ENCODE data around the gene RAPGEF2. TPM values are rescaled to one million over a fixed set of nuclear protein-coding genes. Genes with fewer than 3 reads are reported as not detected.

The RAPGEF2 gene
- total and polyA plus RNA-seq, 7 experiments from 2014 or later = 0.72 to 35.2 (median 20.7) TPM

DNA sequence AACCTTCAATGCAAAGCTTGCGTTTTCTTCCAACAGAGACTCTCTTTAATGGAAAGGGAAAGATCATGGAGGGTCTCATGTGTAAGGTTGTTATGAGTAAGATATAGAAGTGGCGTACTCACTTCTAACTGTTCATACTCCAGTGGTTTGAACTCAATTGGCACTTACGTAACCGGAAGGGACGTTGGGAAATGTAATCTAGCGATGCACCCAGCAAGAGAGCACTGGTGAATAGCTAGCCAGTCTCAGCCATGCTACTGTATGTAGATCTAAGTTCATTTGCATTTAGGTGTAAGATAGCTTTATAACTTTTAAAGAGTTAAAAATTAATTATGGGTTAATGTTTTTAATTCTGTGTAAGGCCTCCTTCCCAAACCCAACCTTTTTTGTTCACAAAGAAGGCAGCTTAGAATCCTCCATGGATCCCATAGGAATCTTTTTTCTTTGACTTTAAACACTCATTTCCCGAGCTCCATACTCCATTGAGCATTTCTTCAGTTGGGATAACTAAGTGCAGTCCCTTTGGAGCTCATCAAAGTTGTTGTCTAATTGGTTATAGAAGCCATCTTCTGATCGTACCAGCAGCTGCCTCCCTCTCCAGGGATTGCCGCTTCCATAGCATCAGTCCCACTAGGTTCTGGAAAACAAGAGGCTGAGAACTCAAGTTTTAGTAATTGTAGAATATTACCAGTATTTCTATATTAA is 191.1 kb downstream of the RAPGEF2 start:
- intact Hi-C loops (cut with micrococcal nuclease) = no loop called here
- ATAC-seq = no peak
- H3K4me1 Mint-ChIP-seq = peaks cover 0 to 10% (median 0%) of the 10 kb centered on the region in 7 donors
- peaks cover 0 to 7% (median 0%) of the 10 kb centered on the region in 5 donors for H3K36me3 Mint-ChIP-seq
- H3K27me3 Mint-ChIP-seq = no peaks in the 10 kb centered on the region
- no peaks in the 10 kb centered on the region for H3K9me3 ChIP-seq (ENCODE audit: control insufficient read depth in 2 of 3, low read length in 3 of 3)
- no peak overlapping the region for H3K27ac ChIP-seq (ENCODE audit: low read depth, low read length)
- H3K9me3 Mint-ChIP-seq = peaks cover 0 to 3% (median 0%) of the 10 kb centered on the region in 11 donors
- no peaks in the 10 kb centered on the region for H3K4me1 ChIP-seq (ENCODE audit: control insufficient read depth in 2 of 2, insufficient read depth in 2 of 2, low read length in 2 of 2)
- ChIA-PET POLR2A (no interaction called here), CTCF (interaction anchor here (0.7 kb wide), 1 partner anchor 13 kb away, joined by 6 read pairs; no protein-coding TSS in a partner anchor)
- no peak overlapping the region for H3K4me3 ChIP-seq (ENCODE audit: low read length)
- DNase-seq = no peak
- no peaks in the 10 kb centered on the region for H3K27me3 ChIP-seq (ENCODE audit: control insufficient read depth in 2 of 2, insufficient read depth in 2 of 2, low read length in 2 of 2)
- H3K36me3 ChIP-seq (ENCODE audit: control insufficient read depth in 2 of 3, insufficient read depth in 3 of 3, low read length in 3 of 3) = no peaks in the 10 kb centered on the region
- H3K27ac Mint-ChIP-seq = no peak overlapping the region
- no peak overlapping the region for H3K4me3 Mint-ChIP-seq

DNA sequence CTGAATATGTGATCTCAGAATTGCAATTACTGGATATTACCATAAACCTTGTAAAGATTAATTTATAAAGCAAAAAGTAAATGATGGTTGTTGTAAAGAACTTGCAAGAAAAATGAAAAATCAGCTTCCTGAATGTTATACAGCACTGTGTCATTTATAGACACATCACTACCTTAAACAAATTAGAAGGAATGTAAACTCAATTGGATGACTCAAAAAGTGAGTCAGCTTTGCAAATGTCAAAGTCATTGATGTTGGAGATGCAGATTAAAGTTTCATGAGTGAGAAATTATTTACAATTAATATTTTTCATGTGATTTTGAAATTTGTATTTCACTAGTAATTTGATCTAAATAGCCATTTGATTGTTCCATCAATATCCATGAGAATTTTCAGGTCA is 193.2 kb downstream of the RAPGEF2 start:
- Mint-ChIP-seq H3K27me3 (no peaks in the 10 kb centered on the region), H3K36me3 (peaks cover 0 to 7% (median 0%) of the 10 kb centered on the region in 5 donors), H3K27ac (no peak overlapping the region), H3K4me1 (peaks cover 0 to 8% (median 0%) of the 10 kb centered on the region in 7 donors), H3K4me3 (no peak overlapping the region), H3K9me3 (peaks cover 0 to 2% (median 0%) of the 10 kb centered on the region in 11 donors)
- H3K36me3 ChIP-seq (ENCODE audit: control insufficient read depth in 2 of 3, insufficient read depth in 3 of 3, low read length in 3 of 3) = no peaks in the 10 kb centered on the region
- no peak overlapping the region for H3K27ac ChIP-seq (ENCODE audit: low read depth, low read length)
- no peak overlapping the region for H3K4me3 ChIP-seq (ENCODE audit: low read length)
- ChIA-PET CTCF (no interaction called here), POLR2A (no interaction called here)
- no peaks in the 10 kb centered on the region for H3K27me3 ChIP-seq (ENCODE audit: control insufficient read depth in 2 of 2, insufficient read depth in 2 of 2, low read length in 2 of 2)
- no peaks in the 10 kb centered on the region for H3K9me3 ChIP-seq (ENCODE audit: control insufficient read depth in 2 of 3, low read length in 3 of 3)
- no peak for DNase-seq
- no peak for ATAC-seq
- H3K4me1 ChIP-seq (ENCODE audit: control insufficient read depth in 2 of 2, insufficient read depth in 2 of 2, low read length in 2 of 2) = no peaks in the 10 kb centered on the region
- intact Hi-C loops (cut with micrococcal nuclease) = no loop called here

DNA sequence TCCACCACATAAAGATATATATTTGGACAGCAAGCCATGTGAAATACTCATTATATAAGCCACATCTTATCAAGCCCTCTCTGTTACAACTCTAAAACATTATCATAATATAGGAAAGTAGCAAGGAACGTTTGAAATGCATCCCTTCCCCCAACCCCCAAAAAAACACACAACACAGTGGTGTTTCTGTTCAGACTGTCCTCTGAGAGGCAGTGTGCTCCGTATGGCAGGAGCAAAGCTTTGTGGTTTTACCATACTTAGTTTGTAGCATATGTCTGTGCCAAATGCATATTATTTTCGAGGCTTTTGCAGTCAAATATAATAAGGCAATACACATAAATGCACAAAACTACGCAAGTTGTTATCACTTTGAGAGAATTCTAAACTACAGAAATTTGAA is 194.2 kb downstream of the RAPGEF2 start:
- no peaks in the 10 kb centered on the region for H3K27me3 Mint-ChIP-seq
- no peak overlapping the region for H3K4me3 Mint-ChIP-seq
- Histone ChIP-seq H3K4me1 (ENCODE audit: control insufficient read depth in 2 of 2, insufficient read depth in 2 of 2, low read length in 2 of 2) (no peaks in the 10 kb centered on the region), H3K36me3 (ENCODE audit: control insufficient read depth in 2 of 3, insufficient read depth in 3 of 3, low read length in 3 of 3) (no peaks in the 10 kb centered on the region), H3K4me3 (ENCODE audit: low read length) (no peak overlapping the region), H3K9me3 (ENCODE audit: control insufficient read depth in 2 of 3, low read length in 3 of 3) (no peaks in the 10 kb centered on the region), H3K27me3 (ENCODE audit: control insufficient read depth in 2 of 2, insufficient read depth in 2 of 2, low read length in 2 of 2) (no peaks in the 10 kb centered on the region), H3K27ac (ENCODE audit: low read depth, low read length) (no peak overlapping the region)
- peaks cover 0 to 7% (median 0%) of the 10 kb centered on the region in 7 donors for H3K4me1 Mint-ChIP-seq
- H3K27ac Mint-ChIP-seq = no peak overlapping the region
- no peak for DNase-seq
- H3K36me3 Mint-ChIP-seq = peaks cover 0 to 7% (median 0%) of the 10 kb centered on the region in 5 donors
- no peak for ATAC-seq
- ChIA-PET POLR2A (no interaction called here), CTCF (no interaction called here)
- intact Hi-C loops (cut with micrococcal nuclease) = no loop called here
- H3K9me3 Mint-ChIP-seq = peaks cover 0 to 2% (median 0%) of the 10 kb centered on the region in 11 donors

DNA sequence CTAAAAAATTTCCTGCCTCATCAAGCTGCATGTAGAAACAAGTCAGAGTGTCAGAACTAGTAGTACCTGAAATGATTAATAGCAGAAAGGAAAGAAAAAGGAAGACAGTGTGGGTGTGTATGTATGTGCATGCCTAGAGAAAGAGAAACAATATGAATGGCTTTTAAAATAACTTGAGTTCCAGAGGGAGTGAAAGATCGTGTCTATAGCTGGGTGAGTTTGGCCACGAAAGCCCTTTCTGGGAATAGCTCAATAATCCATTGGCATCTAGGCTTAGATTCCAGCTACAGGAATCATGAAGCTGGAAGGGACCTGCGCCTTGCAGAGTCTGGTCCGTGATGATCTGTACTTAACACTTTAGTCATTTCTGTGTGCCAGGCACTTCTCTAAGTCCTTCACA is 195.6 kb downstream of the RAPGEF2 start:
- no peak overlapping the region for H3K4me3 Mint-ChIP-seq
- H3K27me3 ChIP-seq (ENCODE audit: control insufficient read depth in 2 of 2, insufficient read depth in 2 of 2, low read length in 2 of 2) = no peaks in the 10 kb centered on the region
- H3K9me3 Mint-ChIP-seq = peaks cover 0 to 2% (median 0%) of the 10 kb centered on the region in 11 donors
- peaks cover 0 to 7% (median 0%) of the 10 kb centered on the region in 5 donors for H3K36me3 Mint-ChIP-seq
- CTCF ChIA-PET = no interaction called here
- H3K9me3 ChIP-seq (ENCODE audit: control insufficient read depth in 2 of 3, low read length in 3 of 3) = no peaks in the 10 kb centered on the region
- intact Hi-C loops (cut with micrococcal nuclease) = no loop called here
- no peak for ATAC-seq
- no peak overlapping the region for H3K27ac Mint-ChIP-seq
- H3K27me3 Mint-ChIP-seq = no peaks in the 10 kb centered on the region
- no peak for DNase-seq
- peaks cover 0 to 6% (median 0%) of the 10 kb centered on the region in 7 donors for H3K4me1 Mint-ChIP-seq
- no peaks in the 10 kb centered on the region for H3K4me1 ChIP-seq (ENCODE audit: control insufficient read depth in 2 of 2, insufficient read depth in 2 of 2, low read length in 2 of 2)
- no peaks in the 10 kb centered on the region for H3K36me3 ChIP-seq (ENCODE audit: control insufficient read depth in 2 of 3, insufficient read depth in 3 of 3, low read length in 3 of 3)
- H3K4me3 ChIP-seq (ENCODE audit: low read length) = no peak overlapping the region
- no peak overlapping the region for H3K27ac ChIP-seq (ENCODE audit: low read depth, low read length)
- POLR2A ChIA-PET = no interaction called here

DNA sequence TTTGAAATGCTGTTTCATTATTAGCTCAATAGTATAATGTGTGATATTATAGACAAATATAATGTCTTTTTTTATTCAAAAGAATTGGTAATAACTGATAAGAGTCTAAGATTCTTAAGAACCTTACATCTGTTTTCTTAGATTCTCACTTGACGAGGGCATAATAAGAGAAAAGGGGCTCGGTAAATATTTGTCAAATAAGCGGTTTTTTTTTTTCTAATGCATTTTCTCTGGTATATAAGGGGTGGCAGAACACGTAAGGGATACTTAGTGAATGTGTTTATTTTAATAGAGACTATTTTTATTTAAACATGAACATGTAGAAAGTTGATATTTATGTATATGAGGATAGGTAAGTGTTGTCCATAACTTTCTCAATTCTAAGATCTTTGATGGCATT is 200.6 kb downstream of the RAPGEF2 start:
- CTCF ChIA-PET = no interaction called here
- H3K4me3 ChIP-seq (ENCODE audit: low read length) = no peak overlapping the region
- H3K27ac ChIP-seq (ENCODE audit: low read depth, low read length) = no peak overlapping the region
- intact Hi-C loops (cut with micrococcal nuclease) = no loop called here
- H3K27ac Mint-ChIP-seq = no peak overlapping the region
- H3K36me3 Mint-ChIP-seq = peaks cover 13 to 20% (median 18%) of the 10 kb centered on the region in 5 donors
- no peaks in the 10 kb centered on the region for H3K9me3 ChIP-seq (ENCODE audit: control insufficient read depth in 2 of 3, low read length in 3 of 3)
- DNase-seq (no peak), ATAC-seq (no peak)
- H3K4me3 Mint-ChIP-seq = no peak overlapping the region
- H3K4me1 ChIP-seq (ENCODE audit: control insufficient read depth in 2 of 2, insufficient read depth in 2 of 2, low read length in 2 of 2) = no peaks in the 10 kb centered on the region
- POLR2A ChIA-PET = no interaction called here
- H3K9me3 Mint-ChIP-seq = peaks cover 0 to 13% (median 3%) of the 10 kb centered on the region in 11 donors
- no peaks in the 10 kb centered on the region for H3K27me3 ChIP-seq (ENCODE audit: control insufficient read depth in 2 of 2, insufficient read depth in 2 of 2, low read length in 2 of 2)
- H3K27me3 Mint-ChIP-seq = no peaks in the 10 kb centered on the region
- no peaks in the 10 kb centered on the region for H3K36me3 ChIP-seq (ENCODE audit: control insufficient read depth in 2 of 3, insufficient read depth in 3 of 3, low read length in 3 of 3)
- peaks cover 0 to under 1% (median 0%) of the 10 kb centered on the region in 7 donors for H3K4me1 Mint-ChIP-seq

DNA sequence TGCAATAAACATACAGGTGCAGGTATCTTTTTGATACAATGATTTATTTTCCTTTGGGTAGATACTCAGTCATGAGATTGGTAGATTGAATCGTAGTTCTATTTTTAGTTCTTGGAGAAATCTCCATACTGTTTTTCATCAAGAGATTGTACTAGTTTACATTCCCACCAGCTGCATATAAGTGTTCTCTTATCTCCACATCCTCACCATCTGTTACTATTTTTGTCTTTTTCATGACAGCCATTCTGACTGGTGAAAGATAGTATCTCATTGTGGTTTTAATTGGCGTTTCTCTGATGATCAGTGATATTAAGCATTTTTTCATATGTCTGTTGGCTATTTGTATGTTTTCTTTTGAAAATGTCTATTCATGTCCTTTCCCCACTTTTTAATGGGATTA is 202.2 kb downstream of the RAPGEF2 start:
- no peaks in the 10 kb centered on the region for H3K36me3 ChIP-seq (ENCODE audit: control insufficient read depth in 2 of 3, insufficient read depth in 3 of 3, low read length in 3 of 3)
- H3K27ac ChIP-seq (ENCODE audit: low read depth, low read length) = no peak overlapping the region
- intact Hi-C loops (cut with micrococcal nuclease) = no loop called here
- H3K4me1 ChIP-seq (ENCODE audit: control insufficient read depth in 2 of 2, insufficient read depth in 2 of 2, low read length in 2 of 2) = no peaks in the 10 kb centered on the region
- peaks cover 0 to 13% (median 3%) of the 10 kb centered on the region in 11 donors for H3K9me3 Mint-ChIP-seq
- CTCF ChIA-PET = no interaction called here
- H3K4me3 ChIP-seq (ENCODE audit: low read length) = no peak overlapping the region
- H3K27me3 ChIP-seq (ENCODE audit: control insufficient read depth in 2 of 2, insufficient read depth in 2 of 2, low read length in 2 of 2) = no peaks in the 10 kb centered on the region
- H3K9me3 ChIP-seq (ENCODE audit: control insufficient read depth in 2 of 3, low read length in 3 of 3) = no peaks in the 10 kb centered on the region
- POLR2A ChIA-PET = no interaction called here
- H3K27ac Mint-ChIP-seq = no peak overlapping the region
- no peak for ATAC-seq
- peaks cover 13 to 27% (median 20%) of the 10 kb centered on the region in 5 donors for H3K36me3 Mint-ChIP-seq
- no peaks in the 10 kb centered on the region for H3K4me1 Mint-ChIP-seq
- H3K4me3 Mint-ChIP-seq = no peak overlapping the region
- DNase-seq = no peak
- H3K27me3 Mint-ChIP-seq = no peaks in the 10 kb centered on the region

DNA sequence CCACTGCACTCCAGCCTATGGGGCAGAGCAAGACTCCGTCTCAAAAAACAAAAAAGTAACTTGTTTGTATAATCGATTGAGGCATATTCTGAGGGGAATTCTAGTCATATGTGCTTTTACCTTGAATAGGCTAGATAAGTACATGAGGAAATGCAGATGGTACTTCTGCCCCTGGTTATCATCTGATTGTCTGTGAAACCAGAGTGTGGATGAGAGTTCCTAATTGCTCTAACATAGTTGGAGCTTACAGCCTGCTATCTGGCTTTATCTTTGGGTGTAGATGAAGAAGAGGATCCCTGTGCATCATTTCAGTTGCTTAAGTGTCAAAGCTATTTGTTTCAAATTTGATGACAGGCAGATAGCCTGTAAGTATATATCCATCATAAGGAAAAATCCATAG is 205.1 kb downstream of the RAPGEF2 start:
- H3K9me3 ChIP-seq (ENCODE audit: control insufficient read depth in 2 of 3, low read length in 3 of 3) = no peaks in the 10 kb centered on the region
- no peak overlapping the region for H3K4me3 ChIP-seq (ENCODE audit: low read length)
- no peaks in the 10 kb centered on the region for H3K4me1 ChIP-seq (ENCODE audit: control insufficient read depth in 2 of 2, insufficient read depth in 2 of 2, low read length in 2 of 2)
- Mint-ChIP-seq H3K27me3 (no peaks in the 10 kb centered on the region), H3K4me3 (no peak overlapping the region), H3K27ac (no peak overlapping the region), H3K9me3 (peaks cover 0 to 13% (median 3%) of the 10 kb centered on the region in 11 donors), H3K4me1 (no peaks in the 10 kb centered on the region), H3K36me3 (peaks cover 13 to 27% (median 20%) of the 10 kb centered on the region in 5 donors)
- intact Hi-C loops (cut with micrococcal nuclease) = no loop called here
- no peak for ATAC-seq
- CTCF ChIA-PET = no interaction called here
- H3K36me3 ChIP-seq (ENCODE audit: control insufficient read depth in 2 of 3, insufficient read depth in 3 of 3, low read length in 3 of 3) = no peaks in the 10 kb centered on the region
- H3K27me3 ChIP-seq (ENCODE audit: control insufficient read depth in 2 of 2, insufficient read depth in 2 of 2, low read length in 2 of 2) = no peaks in the 10 kb centered on the region
- no peak overlapping the region for H3K27ac ChIP-seq (ENCODE audit: low read depth, low read length)
- DNase-seq = no peak
- POLR2A ChIA-PET = no interaction called here
